Neuronal stem cell (in vitro differentiated cells): ENCODE results near the gene DHRS7.

Source experiments
- DNase-seq: peaks from one replicate; pipeline ENCODE4 v3.0.0-alpha.2; 2013; ENCODE audit warnings: low spot score
- H2AFZ ChIP-seq: one replicate; pipeline ENCODE4 v1.6.1; 2013; ENCODE audit warnings: mild to moderate bottlenecking, low read length, inconsistent platforms
- H2AK5ac ChIP-seq: 2 replicates; pipeline ENCODE4 v1.6.1; 2013; ENCODE audit warnings: low read depth, mild to moderate bottlenecking, inconsistent platforms, low read length, moderate library complexity, mixed read lengths
- H2BK120ac ChIP-seq: 2 replicates; pipeline ENCODE4 v1.6.1; 2013; ENCODE audit warnings: low read depth, mild to moderate bottlenecking, inconsistent platforms, low read length, moderate library complexity, mixed read lengths
- H2BK12ac ChIP-seq: one replicate; pipeline ENCODE4 v1.6.1; 2013; ENCODE audit warnings: low read length, inconsistent platforms
- H2BK15ac ChIP-seq: 2 replicates; pipeline ENCODE4 v1.6.1; 2013; ENCODE audit warnings: mild to moderate bottlenecking, low read length, inconsistent platforms, mixed read lengths
- H2BK5ac ChIP-seq: one replicate; pipeline ENCODE4 v1.6.1; 2013; ENCODE audit warnings: inconsistent platforms, mild to moderate bottlenecking, low read length, moderate library complexity
- H3K14ac ChIP-seq: one replicate; pipeline ENCODE4 v1.6.1; 2013; ENCODE audit warnings: low read length, inconsistent platforms
- H3K18ac ChIP-seq: 2 replicates; pipeline ENCODE4 v1.6.1; 2013; ENCODE audit warnings: low read length, inconsistent platforms
- H3K23ac ChIP-seq: 2 replicates; pipeline ENCODE4 v1.6.1; 2013; ENCODE audit warnings: low read depth, mild to moderate bottlenecking, mixed read lengths, low read length, inconsistent platforms; ENCODE audit not compliant: poor library complexity
- H3K27ac ChIP-seq: replicated peaks from 3 replicates; pipeline ENCODE4 v1.5.1; 2013; ENCODE audit warnings: low read length, inconsistent platforms
- H3K27me3 ChIP-seq, 3 experiments: 2 replicates each; pipeline ENCODE4 v1.6.1; 2013; ENCODE audit warnings: low read length in 3 of 3, mild to moderate bottlenecking in 2 of 3, inconsistent platforms in 1 of 3, low read depth in 1 of 3, mixed read lengths in 1 of 3, moderate library complexity in 1 of 3; ENCODE audit not compliant: control insufficient read depth in 3 of 3, insufficient read depth in 3 of 3
- H3K36me3 ChIP-seq, 2 donors: replicated peaks in 1 of 2; 2 replicates each; pipeline ENCODE4 v1.6.1; 2013; ENCODE audit warnings: low read length in 2 of 2; ENCODE audit not compliant: control insufficient read depth in 2 of 2, insufficient read depth in 2 of 2
- H3K4ac ChIP-seq: 2 replicates; pipeline ENCODE4 v1.6.1; 2013; ENCODE audit warnings: inconsistent platforms, mild to moderate bottlenecking, low read length, moderate library complexity
- H3K4me1 ChIP-seq, 2 donors: 1 replicate in 1 of 2; 2 replicates in 1 of 2; pipeline ENCODE4 v1.6.1; 2013; ENCODE audit warnings: low read length in 2 of 2, low read depth in 1 of 2; ENCODE audit not compliant: control insufficient read depth in 2 of 2, insufficient read depth in 1 of 2
- H3K4me2 ChIP-seq: one replicate; pipeline ENCODE4 v1.6.1; 2013; ENCODE audit warnings: mild to moderate bottlenecking, low read length, inconsistent platforms; ENCODE audit not compliant: insufficient read depth, poor library complexity, severe bottlenecking
- H3K4me3 ChIP-seq, 2 donors: 2 replicates each; pipeline ENCODE4 v1.5.1; 2013; ENCODE audit warnings: low read length in 2 of 2, mild to moderate bottlenecking in 2 of 2, inconsistent platforms in 1 of 2, moderate library complexity in 1 of 2
- H3K79me1 ChIP-seq: one replicate; pipeline ENCODE4 v1.6.1; 2013; ENCODE audit warnings: low read depth, mild to moderate bottlenecking, inconsistent platforms, low read length, moderate library complexity
- H3K9ac ChIP-seq: one replicate; pipeline ENCODE4 v1.6.1; 2013; ENCODE audit warnings: mild to moderate bottlenecking, low read depth, low read length, inconsistent platforms; ENCODE audit not compliant: poor library complexity
- H3K9me3 ChIP-seq, 2 donors: replicated peaks in 1 of 2; 2 replicates each; pipeline versions ENCODE3 to v1.6.1; 2013; ENCODE audit warnings: low read length in 2 of 2, mild to moderate bottlenecking in 2 of 2, inconsistent platforms in 1 of 2, low read depth in 1 of 2, mixed read lengths in 1 of 2, moderate library complexity in 1 of 2; ENCODE audit not compliant: control insufficient read depth in 2 of 2, insufficient read depth in 1 of 2
- H4K8ac ChIP-seq: one replicate; pipeline ENCODE4 v1.6.1; 2013; ENCODE audit warnings: low read depth, mild to moderate bottlenecking, inconsistent platforms, low read length, moderate library complexity
- H4K91ac ChIP-seq: one replicate; pipeline ENCODE4 v1.6.1; 2013; ENCODE audit warnings: low read length, low read depth, mild to moderate bottlenecking, inconsistent platforms; ENCODE audit not compliant: poor library complexity
- WGBS, 2 donors: extraction: QIAGEN DNeasy Blood & Tissue Kit; methylation state at CpG; one replicate each; pipeline ENCODE4 v1.1.7; 2013; ENCODE audit warnings: missing lambda C conversion rate in 2 of 2, mixed read lengths in 1 of 2; ENCODE audit not compliant: insufficient read length in 2 of 2, insufficient replicate concordance in 1 of 2; ENCODE audit errors: extremely low coverage in 2 of 2; 5-methylcytosine and 5-hydroxymethylcytosine counted together

Gene DHRS7

DNA sequence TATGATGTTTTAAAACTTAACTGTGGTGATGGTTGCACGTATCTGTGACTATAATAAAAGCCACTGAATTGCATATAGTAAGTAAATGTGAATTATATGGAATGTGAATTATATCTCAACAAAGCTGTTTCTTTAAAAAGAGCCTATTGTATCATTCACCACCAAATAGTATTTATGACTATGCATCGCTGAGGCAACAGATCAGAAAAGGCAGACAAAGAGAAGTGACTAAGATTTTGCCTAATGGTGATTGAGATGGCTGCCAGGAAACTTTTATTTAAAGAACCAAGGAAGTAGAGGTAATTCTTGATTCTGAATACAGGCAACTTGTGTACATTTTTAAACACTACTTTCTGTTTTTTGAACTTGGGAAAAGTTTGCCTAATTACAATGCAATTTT lies 31.7 kb downstream of the DHRS7 start:
- no peaks in the 10 kb centered on the region for H3K79me1 ChIP-seq
- no peak overlapping the region for H3K14ac ChIP-seq
- no peak overlapping the region for H4K91ac ChIP-seq
- no peak overlapping the region for H2BK5ac ChIP-seq
- no peaks in the 10 kb centered on the region for H3K27me3 ChIP-seq
- no peak overlapping the region for H4K8ac ChIP-seq
- peaks cover 0 to 86% of the 10 kb centered on the region in 2 donors for H3K36me3 ChIP-seq
- no peak overlapping the region for H3K4me3 ChIP-seq
- H3K4ac ChIP-seq, result no peak overlapping the region
- H3K9me3 ChIP-seq, result no peaks in the 10 kb centered on the region
- no peak overlapping the region for H3K9ac ChIP-seq
- H3K23ac ChIP-seq, result no peak overlapping the region
- H2BK120ac ChIP-seq, result no peak overlapping the region
- no CpG with 5 or more reads among the region's 2 CpGs for WGBS, 2 donors
- no peak overlapping the region for H2BK12ac ChIP-seq
- no peak overlapping the region for H2AFZ ChIP-seq
- H2AK5ac ChIP-seq, result no peak overlapping the region
- no peak for DNase-seq
- H2BK15ac ChIP-seq, result no peak overlapping the region
- no peaks in the 10 kb centered on the region for H3K4me1 ChIP-seq
- no peak overlapping the region for H3K27ac ChIP-seq
- no peak overlapping the region for H3K18ac ChIP-seq
- no peak overlapping the region for H3K4me2 ChIP-seq

DNA sequence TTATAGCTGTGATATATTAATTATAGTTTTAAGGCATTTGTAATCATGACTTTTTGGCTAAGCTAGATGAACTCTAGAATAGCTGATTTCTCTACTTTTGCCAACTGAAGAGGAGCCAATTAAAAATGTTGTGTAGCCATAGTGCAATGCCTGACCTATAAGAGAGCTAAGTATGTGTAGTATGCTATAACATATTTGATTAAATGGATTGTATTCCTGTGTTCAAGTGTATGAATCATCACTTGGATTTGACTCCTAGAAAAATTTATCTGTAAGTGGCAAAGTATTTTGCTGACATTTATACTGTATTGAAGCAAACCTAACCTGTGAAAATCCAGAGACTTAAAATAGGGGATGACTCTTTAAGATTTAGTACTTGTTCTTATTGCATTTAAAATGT lies 39.3 kb downstream of the DHRS7 start:
- Histone ChIP-seq H3K27ac (no peak overlapping the region), H4K91ac (no peak overlapping the region), H3K14ac (no peak overlapping the region), H2BK12ac (no peak overlapping the region), H3K4me1 (no peaks in the 10 kb centered on the region), H3K23ac (no peak overlapping the region), H3K18ac (no peak overlapping the region), H2BK15ac (no peak overlapping the region), H3K79me1 (no peaks in the 10 kb centered on the region), H2AFZ (no peak overlapping the region), H2AK5ac (no peak overlapping the region), H4K8ac (no peak overlapping the region), H3K36me3 (peaks cover 20 to 96% of the 10 kb centered on the region in 2 donors), H3K9ac (no peak overlapping the region), H3K4ac (no peak overlapping the region), H2BK120ac (no peak overlapping the region), H2BK5ac (no peak overlapping the region), H3K27me3 (no peaks in the 10 kb centered on the region), H3K4me2 (no peak overlapping the region), H3K4me3 (no peak overlapping the region), H3K9me3 (no peaks in the 10 kb centered on the region)
- DNase-seq, result no peak

DNA sequence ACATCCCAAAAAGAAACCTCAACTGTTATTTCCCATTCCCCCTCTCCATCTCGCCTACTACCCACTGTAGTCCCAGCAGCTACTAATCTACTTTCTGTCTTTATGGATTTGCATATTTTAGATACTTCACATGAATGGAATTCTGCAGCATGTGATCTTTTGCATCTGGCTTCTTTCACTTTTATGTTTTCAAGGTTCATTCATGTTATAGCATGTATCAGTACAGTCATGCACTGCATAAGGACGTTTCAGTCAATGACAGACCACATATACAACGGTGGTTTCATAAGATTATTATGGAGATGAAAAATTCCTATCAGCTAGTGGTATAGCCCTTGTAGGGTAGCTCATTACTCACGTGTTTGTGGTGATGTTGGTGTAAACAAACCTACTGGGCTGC lies 49.0 kb downstream of the DHRS7 start:
- Histone ChIP-seq H3K9me3 (no peaks in the 10 kb centered on the region), H3K27me3 (no peaks in the 10 kb centered on the region), H2AFZ (no peak overlapping the region), H2BK5ac (no peak overlapping the region), H2BK15ac (no peak overlapping the region), H3K14ac (no peak overlapping the region), H2BK120ac (no peak overlapping the region), H4K8ac (no peak overlapping the region), H3K4me3 (no peak overlapping the region), H3K23ac (no peak overlapping the region), H3K27ac (no peak overlapping the region), H2BK12ac (no peak overlapping the region), H3K4me1 (no peaks in the 10 kb centered on the region), H3K36me3 (peaks cover 6 to 80% of the 10 kb centered on the region in 2 donors), H3K4ac (no peak overlapping the region), H4K91ac (no peak overlapping the region), H3K79me1 (no peaks in the 10 kb centered on the region), H3K9ac (no peak overlapping the region), H3K18ac (no peak overlapping the region), H3K4me2 (no peak overlapping the region), H2AK5ac (no peak overlapping the region)
- no peak for DNase-seq
- WGBS, 2 donors, result no CpG with 5 or more reads among the region's 4 CpGs

DNA sequence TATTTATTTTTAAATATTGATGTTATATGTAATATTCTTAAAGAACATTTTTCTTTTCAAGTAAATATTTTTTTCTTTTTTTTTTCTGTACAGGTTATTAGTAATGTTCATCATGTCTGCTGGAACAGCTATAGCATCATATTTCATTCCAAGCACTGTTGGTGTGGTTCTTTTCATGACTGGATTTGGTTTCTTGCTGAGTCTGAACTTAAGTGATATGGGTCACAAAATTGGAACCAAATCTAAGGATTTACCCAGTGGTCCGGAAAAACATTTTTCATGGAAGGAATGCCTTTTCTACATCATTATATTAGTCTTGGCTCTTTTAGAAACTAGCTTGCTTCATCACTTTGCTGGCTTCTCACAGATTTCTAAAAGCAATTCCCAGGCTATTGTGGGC lies 50.3 kb downstream of the DHRS7 start:
- no peaks in the 10 kb centered on the region for H3K79me1 ChIP-seq
- no peak overlapping the region for H3K4me3 ChIP-seq
- H3K14ac ChIP-seq, result no peak overlapping the region
- no peak overlapping the region for H4K8ac ChIP-seq
- WGBS, 2 donors, result no CpG with 5 or more reads among the region's 1 CpG
- no peak overlapping the region for H2AK5ac ChIP-seq
- H3K9ac ChIP-seq, result no peak overlapping the region
- H3K4ac ChIP-seq, result no peak overlapping the region
- no peaks in the 10 kb centered on the region for H3K27me3 ChIP-seq
- no peak overlapping the region for H2AFZ ChIP-seq
- H2BK12ac ChIP-seq, result no peak overlapping the region
- H3K23ac ChIP-seq, result no peak overlapping the region
- no peak overlapping the region for H3K4me2 ChIP-seq
- H3K18ac ChIP-seq, result no peak overlapping the region
- no peak overlapping the region for H4K91ac ChIP-seq
- H3K27ac ChIP-seq, result no peak overlapping the region
- H2BK15ac ChIP-seq, result no peak overlapping the region
- no peak overlapping the region for H2BK120ac ChIP-seq
- peaks cover 4 to 79% of the 10 kb centered on the region in 2 donors for H3K36me3 ChIP-seq
- H3K9me3 ChIP-seq, result peaks cover 0 to 7% of the 10 kb centered on the region in 2 donors
- no peaks in the 10 kb centered on the region for H3K4me1 ChIP-seq
- DNase-seq, result no peak
- H2BK5ac ChIP-seq, result no peak overlapping the region
